ENCODE measurements around the gene OR1C1.
A peak's percentile ranks its signal among the peaks of the same experiment; 100 is the strongest.
"Not testable (repeated sequence)": the region's sequence is repeated elsewhere in the genome, so short reads cannot be mapped to it uniquely, and the experiment has no call there.

The OR1C1 gene

GRCh38 chr1:247747616-247748015 lies 12.7 kb downstream of the OR1C1 start:
- DNase-seq: no peak

GRCh38 chr1:247746391-247746935 lies 13.9 kb downstream of the OR1C1 start:
- no peaks in the 10 kb centered on the region for H3K27me3 ChIP-seq (replicated peaks)
- H3K36me3 ChIP-seq (replicated peaks): no peaks in the 10 kb centered on the region
- in situ Hi-C loops (cut with HindIII; ENCODE audit: low pct_ligation_motif_present, low sequenced_read_pairs): no loop called here
- H3K4me3 ChIP-seq (ENCODE audit: low read depth, low read length): no peak overlapping the region
- no peak overlapping the region for H3K27ac ChIP-seq
- TF ChIP-seq CTCF (IDR thresholded peaks at IDR 0.05; ENCODE audit: low read depth, low read length, missing control alignments): no peak
- DNase-seq: no peak

More at GRCh38 chr1:247747616-247748015, 12.7 kb downstream of the OR1C1 start:
- no peak for TF ChIP-seq CTCF (IDR thresholded peaks at IDR 0.05; ENCODE audit: low read depth, low read length, missing control alignments)
- in situ Hi-C loops (cut with HindIII; ENCODE audit: low pct_ligation_motif_present, low sequenced_read_pairs): no loop called here
- no peak overlapping the region for H3K4me3 ChIP-seq (ENCODE audit: low read depth, low read length)
- H3K36me3 ChIP-seq (replicated peaks): no peaks in the 10 kb centered on the region
- no peaks in the 10 kb centered on the region for H3K27me3 ChIP-seq (replicated peaks)
- no peak overlapping the region for H3K27ac ChIP-seq

- H3K27ac ChIP-seq; H3K27me3 ChIP-seq (replicated peaks); in situ Hi-C loops (cut with HindIII; ENCODE audit: low pct_ligation_motif_present, low sequenced_read_pairs); H3K4me3 ChIP-seq (ENCODE audit: low read depth, low read length); H3K36me3 ChIP-seq (replicated peaks): not testable (repeated sequence)
- peak; percentile 35 for DNase-seq
Observed at GRCh38 chr1:247742215-247742760, 18.1 kb downstream of the OR1C1 start.

- no peaks in the 10 kb centered on the region for H3K36me3 ChIP-seq (replicated peaks)
- no peak overlapping the region for H3K27ac ChIP-seq
- in situ Hi-C loops (cut with HindIII; ENCODE audit: low pct_ligation_motif_present, low sequenced_read_pairs): no loop called here
- H3K4me3 ChIP-seq (ENCODE audit: low read depth, low read length): no peak overlapping the region
- TF ChIP-seq CTCF (IDR thresholded peaks at IDR 0.05; ENCODE audit: low read depth, low read length, missing control alignments): no peak
- no peaks in the 10 kb centered on the region for H3K27me3 ChIP-seq (replicated peaks)
- no peak for DNase-seq
Observed at GRCh38 chr1:247741756-247742155, 18.6 kb downstream of the OR1C1 start.

- Histone ChIP-seq H3K27ac (no peak overlapping the region), H3K36me3 (replicated peaks) (no peaks in the 10 kb centered on the region), H3K4me3 (ENCODE audit: low read depth, low read length) (no peak overlapping the region), H3K27me3 (replicated peaks) (no peaks in the 10 kb centered on the region)
- in situ Hi-C loops (cut with HindIII; ENCODE audit: low pct_ligation_motif_present, low sequenced_read_pairs): no loop called here
- TF ChIP-seq CTCF (IDR thresholded peaks at IDR 0.05; ENCODE audit: low read depth, low read length, missing control alignments): no peak
- no peak for DNase-seq
Observed at GRCh38 chr1:247740721-247741120, 19.6 kb downstream of the OR1C1 start.

GRCh38 chr1:247738315-247738714 lies 22.0 kb downstream of the OR1C1 start, which contains the start of gene OR14K1:
Gene OR14K1, plus strand, starts transcription at chr1:247738615. Its CDS starts 0 bp downstream, at chr1:247738615.
- in situ Hi-C loops (cut with HindIII; ENCODE audit: low pct_ligation_motif_present, low sequenced_read_pairs): no loop called here
- H3K4me3 ChIP-seq (ENCODE audit: low read depth, low read length): no peak within 1 kb of the TSS
- no peak for TF ChIP-seq CTCF (IDR thresholded peaks at IDR 0.05; ENCODE audit: low read depth, low read length, missing control alignments)
- DNase-seq: no peak
- no peaks in the 10 kb centered on the region for H3K27me3 ChIP-seq (replicated peaks)
- H3K36me3 ChIP-seq (replicated peaks): no peaks in the 10 kb centered on the region
- H3K27ac ChIP-seq: no peak within 1 kb of the TSS
